ENCODE measurements around the gene PLAAT2. TPM values are rescaled to one million over a fixed set of nuclear protein-coding genes. Genes with fewer than 3 reads are reported as not detected.
"Not testable (repeated sequence)": the region's sequence is repeated elsewhere in the genome, so short reads cannot be mapped to it uniquely, and the experiment has no call there.

Gene PLAAT2
- total RNA-seq, 4 donors from 2014 or later = 4.3 TPM; not detected in 3

GRCh38 chr11:63530021-63530420 lies 33.2 kb downstream of the PLAAT2 start:
- DNase-seq (ENCODE audit: low spot score in 2 of 2) = peak in 1 of 2 donors; percentile 42
- WGBS, 2 donors = 92 to 93% methylated on average over 2 of the region's 2 CpGs
- TF ChIP-seq POLR2A (IDR thresholded peaks at IDR 0.05) (no peak), CTCF (IDR thresholded peaks at IDR 0.05) (no peak)
- intact Hi-C loops (cut with DNase I; ENCODE audit: low total_unique reads) = no loop called here
- H3K4me3 ChIP-seq (ENCODE audit: low read depth, poor library complexity, severe bottlenecking) = no peak overlapping the region

- intact Hi-C loops (cut with DNase I; ENCODE audit: low total_unique reads); H3K4me3 ChIP-seq (ENCODE audit: low read depth, poor library complexity, severe bottlenecking); DNase-seq (ENCODE audit: low spot score in 2 of 2): not testable (repeated sequence)
- 76 to 83% methylated on average over 6 of the region's 6 CpGs for WGBS, 2 donors
Observed at GRCh38 chr11:63529373-63529772, 33.8 kb downstream of the PLAAT2 start.

GRCh38 chr11:63528729-63529278 lies 34.4 kb downstream of the PLAAT2 start:
- WGBS, 2 donors = 60 to 84% methylated on average over 1 to 2 of the region's 3 CpGs
- H3K4me3 ChIP-seq (ENCODE audit: low read depth, poor library complexity, severe bottlenecking); intact Hi-C loops (cut with DNase I; ENCODE audit: low total_unique reads); DNase-seq (ENCODE audit: low spot score in 2 of 2): not testable (repeated sequence)

- WGBS, 2 donors = 40 to 45% methylated on average over 7 to 8 of the region's 11 CpGs
- DNase-seq (ENCODE audit: low spot score in 2 of 2); H3K4me3 ChIP-seq (ENCODE audit: low read depth, poor library complexity, severe bottlenecking); intact Hi-C loops (cut with DNase I; ENCODE audit: low total_unique reads): not testable (repeated sequence)
Observed at GRCh38 chr11:63528156-63528555, 35.0 kb downstream of the PLAAT2 start.

- no peak overlapping the region for H3K4me3 ChIP-seq (ENCODE audit: low read depth, poor library complexity, severe bottlenecking)
- intact Hi-C loops (cut with DNase I; ENCODE audit: low total_unique reads) = no loop called here
- TF ChIP-seq CTCF (IDR thresholded peaks at IDR 0.05) = no peak
- TF ChIP-seq POLR2A (IDR thresholded peaks at IDR 0.05) = no peak
- no peak for DNase-seq (ENCODE audit: low spot score in 2 of 2)
- WGBS, 2 donors = 88 to 91% methylated on average over 2 of the region's 2 CpGs
Observed at GRCh38 chr11:63527667-63528066, 35.5 kb downstream of the PLAAT2 start.

GRCh38 chr11:63523151-63523550 lies 40.0 kb downstream of the PLAAT2 start:
- 73 to 76% methylated on average over 7 of the region's 7 CpGs for WGBS, 2 donors
- TF ChIP-seq POLR2A (IDR thresholded peaks at IDR 0.05) (no peak), CTCF (IDR thresholded peaks at IDR 0.05) (no peak)

GRCh38 chr11:63521896-63522295 lies 41.3 kb downstream of the PLAAT2 start:
- TF ChIP-seq CTCF (IDR thresholded peaks at IDR 0.05) (no peak), POLR2A (IDR thresholded peaks at IDR 0.05) (no peak)
- H3K4me3 ChIP-seq (ENCODE audit: low read depth, poor library complexity, severe bottlenecking) = no peak overlapping the region
- DNase-seq (ENCODE audit: low spot score in 2 of 2) = no peak
- WGBS, 2 donors = 85 to 90% methylated on average over 2 of the region's 2 CpGs
- intact Hi-C loops (cut with DNase I; ENCODE audit: low total_unique reads) = no loop called here

More at GRCh38 chr11:63523151-63523550, 40.0 kb downstream of the PLAAT2 start:
- intact Hi-C loops (cut with DNase I; ENCODE audit: low total_unique reads) = no loop called here
- H3K4me3 ChIP-seq (ENCODE audit: low read depth, poor library complexity, severe bottlenecking) = no peak overlapping the region
- no peak for DNase-seq (ENCODE audit: low spot score in 2 of 2)
